ENCODE measurements around the gene S100A5.

S100A5 gene

DNA sequence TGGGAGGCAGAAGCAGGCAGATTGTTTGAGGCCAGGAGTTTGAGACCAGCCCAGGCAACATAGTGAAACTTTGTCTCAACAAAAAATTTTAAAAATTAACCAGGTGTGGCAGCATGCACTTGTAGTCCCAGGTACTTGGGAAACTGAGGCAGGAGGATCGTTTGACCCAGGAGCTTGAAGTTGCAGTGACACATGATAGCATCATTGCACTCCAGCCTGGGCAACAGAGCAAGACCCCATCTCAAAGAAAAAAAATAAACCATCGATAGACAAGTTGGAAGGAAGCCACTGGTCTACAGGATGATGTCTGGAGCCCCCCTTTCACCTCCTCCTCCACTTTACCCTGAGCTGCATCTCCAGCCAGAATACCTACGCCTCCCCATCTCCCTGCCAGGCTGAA lies 21.5 kb downstream of the S100A5 start:
- TF ChIP-seq SUZ12 (IDR thresholded peaks at IDR 0.05; ENCODE audit: extremely low read depth, insufficient read depth, insufficient read length), result no peak
- TF ChIP-seq YY1 (IDR thresholded peaks at IDR 0.05; ENCODE audit: insufficient read depth, insufficient read length), result no peak
- TF ChIP-seq ZNF274 (IDR thresholded peaks at IDR 0.05; ENCODE audit: low read depth, low read length), result no peak
- H3K27me3 ChIP-seq (ENCODE audit: insufficient read depth, insufficient read length), result peaks cover 12% of the 10 kb centered on the region
- no peaks in the 10 kb centered on the region for H3K36me3 ChIP-seq (ENCODE audit: insufficient read depth, insufficient read length, low read length)

DNA sequence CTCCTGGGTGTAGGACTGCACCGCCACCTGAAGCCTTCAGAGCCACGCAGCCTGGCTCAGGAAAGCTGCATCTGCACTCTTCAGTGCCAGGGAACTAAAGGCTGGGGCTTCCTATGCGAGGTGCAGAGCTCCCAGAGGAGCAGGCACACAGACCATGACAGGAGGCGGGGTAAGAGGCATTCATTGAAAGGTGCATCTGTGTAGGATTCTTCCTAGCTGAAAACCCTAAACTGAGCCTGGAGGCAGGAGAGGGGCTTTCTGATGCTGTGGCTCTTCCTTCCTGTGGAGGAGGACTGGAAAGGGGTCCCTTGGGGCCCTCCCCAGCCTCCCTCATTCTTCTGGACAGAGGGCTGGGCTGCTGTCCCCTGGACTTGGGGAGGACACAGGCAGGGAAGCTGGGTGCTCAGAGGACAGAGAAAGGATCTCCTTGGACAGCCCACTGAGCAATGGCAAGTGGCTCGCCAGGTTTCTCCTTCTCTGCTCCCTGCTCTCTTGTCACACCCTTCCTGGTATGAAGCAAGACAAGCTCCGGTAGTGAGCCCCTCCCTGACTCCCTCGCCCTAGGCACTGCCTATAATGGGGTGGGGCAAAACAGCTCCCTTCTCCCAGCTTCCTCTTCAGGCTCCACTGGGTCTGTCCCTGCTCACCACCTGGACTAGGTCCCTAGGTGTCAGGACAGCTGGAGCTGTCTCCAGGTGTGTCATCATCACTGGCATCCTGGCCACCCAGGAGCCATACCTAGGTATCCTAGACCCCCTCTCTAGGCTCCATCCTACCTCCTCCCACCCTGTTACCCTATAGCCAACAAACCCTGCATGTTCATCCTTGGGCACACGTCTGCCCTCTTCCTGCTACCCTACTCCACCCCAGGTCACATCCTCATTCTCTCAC lies 25.0 kb downstream of the S100A5 start:
- Histone ChIP-seq H3K4me1 (ENCODE audit: insufficient read depth, insufficient read length) (peaks cover 13% of the 10 kb centered on the region), H3K36me3 (ENCODE audit: insufficient read depth, insufficient read length, low read length) (no peaks in the 10 kb centered on the region), H3K4me3 (ENCODE audit: insufficient read length, low read depth) (no peak overlapping the region), H3K9me3 (ENCODE audit: insufficient read depth, low read length) (peaks cover 1% of the 10 kb centered on the region; the same call in 1 of the 2 replicates), H3K9ac (ENCODE audit: insufficient read length, low read depth) (peak overlapping the region; percentile 22), H3K27me3 (ENCODE audit: insufficient read depth, insufficient read length) (peaks cover 23% of the 10 kb centered on the region)
- TF ChIP-seq YY1 (IDR thresholded peaks at IDR 0.05; ENCODE audit: insufficient read depth, insufficient read length), result no peak
- TF ChIP-seq ZNF274 (IDR thresholded peaks at IDR 0.05; ENCODE audit: low read depth, low read length), result no peak
- TF ChIP-seq SUZ12 (IDR thresholded peaks at IDR 0.05; ENCODE audit: extremely low read depth, insufficient read depth, insufficient read length), result no peak
- DNase-seq (ENCODE audit: low read depth, low spot score), result no peak

More for the DNA sequence above, 21.5 kb downstream of the S100A5 start:
- peaks cover 13% of the 10 kb centered on the region for H3K4me1 ChIP-seq (ENCODE audit: insufficient read depth, insufficient read length)
- DNase-seq (ENCODE audit: low read depth, low spot score), result no peak
- peaks cover 10% of the 10 kb centered on the region; the same call in 1 of the 2 replicates for H3K9me3 ChIP-seq (ENCODE audit: insufficient read depth, low read length)
- no peak overlapping the region for H3K4me3 ChIP-seq (ENCODE audit: insufficient read length, low read depth)
- no peak overlapping the region for H3K9ac ChIP-seq (ENCODE audit: insufficient read length, low read depth)

DNA sequence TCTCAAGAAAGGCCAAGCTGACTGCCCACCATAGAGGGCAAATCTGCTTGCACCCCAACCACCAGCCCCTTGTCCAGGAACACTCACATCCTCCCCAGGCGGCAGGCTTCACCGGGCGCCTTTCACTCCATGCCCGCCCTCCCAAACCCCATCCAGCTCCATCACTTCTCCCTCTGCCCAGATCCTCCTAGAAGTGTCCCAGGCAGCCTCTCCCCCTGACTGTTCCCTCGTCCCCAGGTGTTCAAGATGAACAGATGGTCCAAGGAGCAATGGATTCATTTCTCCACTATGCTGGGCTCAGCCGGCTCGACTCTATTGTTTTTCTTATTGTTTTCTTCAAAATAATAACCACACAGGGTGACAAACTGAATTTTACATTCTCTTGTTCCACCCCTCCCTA lies 27.1 kb downstream of the S100A5 start:
- Histone ChIP-seq H3K9ac (ENCODE audit: insufficient read length, low read depth) (no peak overlapping the region), H3K4me3 (ENCODE audit: insufficient read length, low read depth) (no peak overlapping the region), H3K4me1 (ENCODE audit: insufficient read depth, insufficient read length) (peaks cover 13% of the 10 kb centered on the region), H3K36me3 (ENCODE audit: insufficient read depth, insufficient read length, low read length) (no peaks in the 10 kb centered on the region), H3K9me3 (ENCODE audit: insufficient read depth, low read length) (no peaks in the 10 kb centered on the region), H3K27me3 (ENCODE audit: insufficient read depth, insufficient read length) (peaks cover 22% of the 10 kb centered on the region)
- TF ChIP-seq ZNF274 (IDR thresholded peaks at IDR 0.05; ENCODE audit: low read depth, low read length), result no peak
- TF ChIP-seq SUZ12 (IDR thresholded peaks at IDR 0.05; ENCODE audit: extremely low read depth, insufficient read depth, insufficient read length), result no peak
- no peak for TF ChIP-seq YY1 (IDR thresholded peaks at IDR 0.05; ENCODE audit: insufficient read depth, insufficient read length)
- DNase-seq (ENCODE audit: low read depth, low spot score), result no peak

DNA sequence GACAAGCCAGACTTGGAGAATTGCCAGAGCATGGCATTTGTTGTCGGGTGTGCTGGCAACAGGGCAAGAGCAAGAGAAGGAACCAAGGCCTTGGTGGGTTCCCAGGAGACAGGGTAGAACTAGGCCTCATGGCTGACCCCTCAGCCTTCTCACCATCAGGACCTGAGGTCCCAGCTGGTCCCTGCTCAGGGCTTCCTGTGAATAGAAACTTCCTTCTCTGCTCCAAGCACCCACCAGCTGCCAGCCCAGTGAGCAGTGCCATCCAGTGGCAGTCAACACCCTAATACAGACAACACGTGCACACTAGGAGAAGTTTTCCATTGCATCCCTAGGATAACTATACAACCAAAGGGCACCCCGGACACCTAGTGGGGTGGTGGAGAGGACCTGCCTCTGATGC lies 27.7 kb downstream of the S100A5 start:
- no peak for DNase-seq (ENCODE audit: low read depth, low spot score)
- H3K36me3 ChIP-seq (ENCODE audit: insufficient read depth, insufficient read length, low read length), result no peaks in the 10 kb centered on the region
- no peak overlapping the region for H3K9ac ChIP-seq (ENCODE audit: insufficient read length, low read depth)
- peaks cover 20% of the 10 kb centered on the region for H3K27me3 ChIP-seq (ENCODE audit: insufficient read depth, insufficient read length)
- no peaks in the 10 kb centered on the region for H3K9me3 ChIP-seq (ENCODE audit: insufficient read depth, low read length)
- no peak overlapping the region for H3K4me3 ChIP-seq (ENCODE audit: insufficient read length, low read depth)
- peaks cover 11% of the 10 kb centered on the region for H3K4me1 ChIP-seq (ENCODE audit: insufficient read depth, insufficient read length)
- no peak for TF ChIP-seq YY1 (IDR thresholded peaks at IDR 0.05; ENCODE audit: insufficient read depth, insufficient read length)
- no peak for TF ChIP-seq SUZ12 (IDR thresholded peaks at IDR 0.05; ENCODE audit: extremely low read depth, insufficient read depth, insufficient read length)
- no peak for TF ChIP-seq ZNF274 (IDR thresholded peaks at IDR 0.05; ENCODE audit: low read depth, low read length)

DNA sequence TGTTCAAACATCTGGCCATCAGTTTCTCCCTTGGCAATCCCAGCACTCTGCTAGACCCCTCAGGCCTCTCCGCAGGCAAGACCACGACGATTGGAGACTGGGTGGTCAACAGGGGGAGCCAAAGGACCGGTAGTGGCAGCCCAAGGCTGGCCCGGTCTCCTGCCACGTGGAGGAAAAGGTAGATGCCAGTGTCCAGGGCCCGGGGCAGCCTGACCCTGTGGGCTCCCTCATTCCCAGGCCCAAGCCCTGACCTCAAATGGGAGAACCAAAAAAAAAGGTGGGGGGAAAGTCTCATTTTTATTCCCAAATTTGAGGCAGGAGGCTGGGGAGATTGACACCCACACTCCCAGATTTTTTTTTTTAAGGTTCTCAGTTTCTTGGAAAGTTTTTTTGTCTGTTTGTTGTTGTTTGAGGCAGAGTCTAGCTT lies 29.7 kb downstream of the S100A5 start:
- Histone ChIP-seq H3K27me3 (ENCODE audit: insufficient read depth, insufficient read length) (peaks cover 16% of the 10 kb centered on the region), H3K9ac (ENCODE audit: insufficient read length, low read depth) (no peak overlapping the region), H3K4me3 (ENCODE audit: insufficient read length, low read depth) (no peak overlapping the region), H3K36me3 (ENCODE audit: insufficient read depth, insufficient read length, low read length) (no peaks in the 10 kb centered on the region), H3K9me3 (ENCODE audit: insufficient read depth, low read length) (no peaks in the 10 kb centered on the region), H3K4me1 (ENCODE audit: insufficient read depth, insufficient read length) (peaks cover 16% of the 10 kb centered on the region)
- DNase-seq (ENCODE audit: low read depth, low spot score), result peak; percentile 90
- no peak for TF ChIP-seq YY1 (IDR thresholded peaks at IDR 0.05; ENCODE audit: insufficient read depth, insufficient read length)
- TF ChIP-seq ZNF274 (IDR thresholded peaks at IDR 0.05; ENCODE audit: low read depth, low read length), result no peak
- no peak for TF ChIP-seq SUZ12 (IDR thresholded peaks at IDR 0.05; ENCODE audit: extremely low read depth, insufficient read depth, insufficient read length)

DNA sequence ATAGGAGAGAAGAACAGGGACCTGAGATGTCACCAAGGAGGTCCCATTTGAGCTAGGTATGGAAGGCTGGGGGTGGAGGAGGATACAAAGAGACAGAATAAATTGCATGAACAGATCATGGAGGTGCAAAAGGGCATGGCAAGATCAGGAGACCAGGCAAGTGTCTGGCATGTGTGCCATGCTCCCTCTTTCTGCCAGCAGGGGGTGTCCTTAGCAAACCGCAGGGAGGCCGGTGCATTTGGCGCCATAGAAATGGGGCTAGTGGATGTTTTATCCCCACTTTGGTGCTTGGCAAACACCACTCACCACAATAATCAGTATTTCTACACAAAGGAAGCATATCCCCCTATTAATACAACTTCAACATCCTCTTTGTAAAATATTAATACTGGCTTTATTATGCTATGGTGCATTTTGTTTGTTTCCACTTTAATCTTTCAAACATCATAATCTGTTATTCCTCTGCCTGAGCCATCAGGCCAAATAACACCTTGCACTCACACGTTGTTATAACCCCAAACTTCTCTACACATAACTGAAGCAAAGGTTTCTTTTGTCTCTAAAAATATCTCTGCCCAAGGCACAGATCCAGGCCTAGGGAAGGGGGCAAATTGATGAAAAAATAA lies 30.9 kb downstream of the S100A5 start:
- Histone ChIP-seq H3K4me3 (ENCODE audit: insufficient read length, low read depth) (no peak overlapping the region), H3K36me3 (ENCODE audit: insufficient read depth, insufficient read length, low read length) (no peaks in the 10 kb centered on the region), H3K27me3 (ENCODE audit: insufficient read depth, insufficient read length) (peaks cover 14% of the 10 kb centered on the region), H3K9me3 (ENCODE audit: insufficient read depth, low read length) (no peaks in the 10 kb centered on the region), H3K9ac (ENCODE audit: insufficient read length, low read depth) (no peak overlapping the region), H3K4me1 (ENCODE audit: insufficient read depth, insufficient read length) (peaks cover 9% of the 10 kb centered on the region)
- no peak for DNase-seq (ENCODE audit: low read depth, low spot score)
- TF ChIP-seq YY1 (IDR thresholded peaks at IDR 0.05; ENCODE audit: insufficient read depth, insufficient read length), result no peak
- TF ChIP-seq ZNF274 (IDR thresholded peaks at IDR 0.05; ENCODE audit: low read depth, low read length), result no peak
- no peak for TF ChIP-seq SUZ12 (IDR thresholded peaks at IDR 0.05; ENCODE audit: extremely low read depth, insufficient read depth, insufficient read length)

DNA sequence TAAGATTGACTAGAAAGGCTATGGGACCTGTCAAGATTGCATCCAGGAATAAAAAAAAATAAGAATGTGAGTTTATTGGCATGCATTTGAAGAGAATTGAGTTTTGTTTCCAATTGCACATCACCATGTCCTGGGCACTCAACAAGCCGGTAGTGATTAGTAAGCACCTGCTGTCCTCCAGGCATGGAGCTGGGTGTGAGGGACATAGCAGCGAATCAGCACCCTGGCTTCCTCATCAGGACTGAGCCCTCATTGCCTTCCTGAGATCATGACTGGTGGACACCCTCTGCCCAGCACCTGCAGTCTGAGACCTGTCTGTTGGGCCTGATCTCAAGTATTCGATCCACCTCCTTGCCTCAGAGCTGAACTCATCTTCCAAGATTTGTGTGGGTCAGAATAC lies 31.7 kb downstream of the S100A5 start:
- H3K4me1 ChIP-seq (ENCODE audit: insufficient read depth, insufficient read length), result peaks cover 9% of the 10 kb centered on the region
- no peak overlapping the region for H3K4me3 ChIP-seq (ENCODE audit: insufficient read length, low read depth)
- no peaks in the 10 kb centered on the region for H3K36me3 ChIP-seq (ENCODE audit: insufficient read depth, insufficient read length, low read length)
- TF ChIP-seq YY1 (IDR thresholded peaks at IDR 0.05; ENCODE audit: insufficient read depth, insufficient read length) (no peak), ZNF274 (IDR thresholded peaks at IDR 0.05; ENCODE audit: low read depth, low read length) (no peak), SUZ12 (IDR thresholded peaks at IDR 0.05; ENCODE audit: extremely low read depth, insufficient read depth, insufficient read length) (no peak)
- no peak for DNase-seq (ENCODE audit: low read depth, low spot score)
- H3K9me3 ChIP-seq (ENCODE audit: insufficient read depth, low read length), result no peaks in the 10 kb centered on the region
- H3K27me3 ChIP-seq (ENCODE audit: insufficient read depth, insufficient read length), result peaks cover 10% of the 10 kb centered on the region
- H3K9ac ChIP-seq (ENCODE audit: insufficient read length, low read depth), result no peak overlapping the region

All from NT2/D1 (cell line).